ENCODE measurements around the gene ZNF213. TPM values are rescaled to one million over a fixed set of nuclear protein-coding genes. Genes with fewer than 3 reads are reported as not detected.
A peak's percentile ranks its signal among the peaks of the same experiment; 100 is the strongest.

Gene ZNF213
- total RNA-seq, 6 experiments from 2014 or later: 1.3 to 4.4 (median 1.7) TPM

- peaks cover 0 to 11% (median under 1%) of the 10 kb centered on the region in 4 donors for H3K4me1 ChIP-seq
- H3K4me3 ChIP-seq: no peak overlapping the region
- H3K27ac ChIP-seq: no peak overlapping the region
- ATAC-seq (no peak), DNase-seq (no peak)
- intact Hi-C loops (cut with DNase I): no loop called here
- no peaks in the 10 kb centered on the region for H3K36me3 ChIP-seq
- 50% methylated on average over 5 of the region's 23 CpGs for WGBS (ENCODE audit: insufficient coverage, low coverage, low lambda C conversion rate, missing lambda C conversion rate)
- H3K9me3 ChIP-seq: no peaks in the 10 kb centered on the region
- TF ChIP-seq CTCF (IDR thresholded peaks at IDR 0.05) (no peak), POLR2A (IDR thresholded peaks at IDR 0.05) (no peak)
- peaks cover 14 to 36% of the 10 kb centered on the region in 2 donors for H3K27me3 ChIP-seq
Observed at GRCh38 chr16:3186946-3187690, 52.3 kb downstream of the ZNF213 start.

GRCh38 chr16:3187798-3188674 is 53.2 kb downstream of the ZNF213 start, which contains the start of gene OR1F1:
TSS of gene OR1F1 (plus strand) at chr16:3188204.
- Histone ChIP-seq H3K4me1 (peaks cover 0 to 6% (median under 1%) of the 10 kb centered on the region in 4 donors), H3K27ac (no peak within 1 kb of the TSS), H3K9me3 (no peaks in the 10 kb centered on the region), H3K4me3 (no peak within 1 kb of the TSS), H3K36me3 (no peaks in the 10 kb centered on the region), H3K27me3 (peaks cover 15 to 36% of the 10 kb centered on the region in 2 donors)
- 6% methylated on average over 42 of the region's 51 CpGs for WGBS (ENCODE audit: insufficient coverage, low coverage, low lambda C conversion rate, missing lambda C conversion rate)
- ATAC-seq: peak in 1 of 4 donors; percentile 19
- no peak for TF ChIP-seq POLR2A (IDR thresholded peaks at IDR 0.05)
- peak in 1 of 3 donors; percentile 35 for DNase-seq
- intact Hi-C loops (cut with DNase I): no loop called here

- 0% methylated on average over 2 of the region's 13 CpGs for WGBS (ENCODE audit: insufficient coverage, low coverage, low lambda C conversion rate, missing lambda C conversion rate)
- ATAC-seq: no peak
Observed at GRCh38 chr16:3188675-3188924, 53.8 kb downstream of the ZNF213 start.

GRCh38 chr16:3188925-3189825 is 54.3 kb downstream of the ZNF213 start:
- H3K9me3 ChIP-seq: no peaks in the 10 kb centered on the region
- WGBS (ENCODE audit: insufficient coverage, low coverage, low lambda C conversion rate, missing lambda C conversion rate): 1% methylated on average over 16 of the region's 61 CpGs
- H3K36me3 ChIP-seq: no peaks in the 10 kb centered on the region
- peaks cover 20 to 35% of the 10 kb centered on the region in 2 donors for H3K27me3 ChIP-seq
- H3K27ac ChIP-seq: no peak overlapping the region
- no peak overlapping the region for H3K4me3 ChIP-seq
- TF ChIP-seq CTCF (IDR thresholded peaks at IDR 0.05): no peak
- TF ChIP-seq POLR2A (IDR thresholded peaks at IDR 0.05): no peak
- peak in 1 of 3 donors; percentile 57 for DNase-seq
- ATAC-seq: peak in 3 of 4 donors; percentile 29 to 45 (median 41)
- H3K4me1 ChIP-seq: peaks cover 0 to 5% (median 0%) of the 10 kb centered on the region in 4 donors
- intact Hi-C loops (cut with DNase I): no loop called here

More at GRCh38 chr16:3188675-3188924, 53.8 kb downstream of the ZNF213 start:
- no peak for DNase-seq
- Histone ChIP-seq H3K27me3 (peaks cover 20 to 36% of the 10 kb centered on the region in 2 donors), H3K36me3 (no peaks in the 10 kb centered on the region), H3K9me3 (no peaks in the 10 kb centered on the region), H3K4me1 (peaks cover 0 to 5% (median 0%) of the 10 kb centered on the region in 4 donors), H3K4me3 (no peak overlapping the region), H3K27ac (no peak overlapping the region)
- TF ChIP-seq POLR2A (IDR thresholded peaks at IDR 0.05): no peak
- no peak for TF ChIP-seq CTCF (IDR thresholded peaks at IDR 0.05)
- intact Hi-C loops (cut with DNase I): no loop called here
